ENCODE measurements around the gene ESR1. TPM values are rescaled to one million over a fixed set of nuclear protein-coding genes. Genes with fewer than 3 reads are reported as not detected.

The ESR1 gene
- total RNA-seq, 1 experiment from 2014 or later, result not detected

DNA sequence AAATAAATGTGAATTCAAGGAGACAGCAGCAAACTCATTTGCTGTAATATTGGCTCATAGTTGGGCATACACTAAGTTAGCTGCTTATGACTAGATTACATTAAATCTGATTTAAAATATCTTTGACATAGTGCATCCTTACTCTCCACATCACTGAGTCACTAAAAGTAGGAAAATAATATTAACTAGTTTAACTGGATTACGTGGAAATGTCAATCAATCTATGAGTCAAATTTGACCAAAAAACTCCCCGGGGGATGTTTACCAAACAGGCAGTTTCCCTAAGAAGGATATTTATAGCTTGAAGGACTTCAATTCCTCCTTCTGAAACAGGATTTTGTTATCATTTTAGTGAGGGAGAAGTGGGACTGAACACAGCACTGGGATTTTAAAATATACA lies 366.5 kb downstream of the ESR1 start:
- Histone ChIP-seq H2AFZ (ENCODE audit: low read length) (no peak overlapping the region), H3K56ac (ENCODE audit: insufficient read length, low read depth, low read length) (no peak overlapping the region), H3K27ac (ENCODE audit: insufficient read length, low read depth, low read length) (no peak overlapping the region), H3K18ac (ENCODE audit: insufficient read length, low read depth, low read length) (no peak overlapping the region), H3K4me2 (ENCODE audit: insufficient read depth, insufficient read length, low read length) (no peak overlapping the region), H3K4me1 (ENCODE audit: insufficient read depth, low read length) (no peaks in the 10 kb centered on the region), H4K8ac (replicated peaks; ENCODE audit: insufficient read length, low read depth, low read length) (no peak overlapping the region), H2BK20ac (ENCODE audit: low read depth, low read length, poor library complexity, severe bottlenecking) (no peak overlapping the region), H2BK5ac (ENCODE audit: insufficient read length, low read length) (no peak overlapping the region), H3K79me2 (ENCODE audit: insufficient read depth, low read length) (no peaks in the 10 kb centered on the region), H2BK120ac (ENCODE audit: low read depth, low read length, poor library complexity, severe bottlenecking) (no peak overlapping the region), H3K9me3 (ENCODE audit: control insufficient read depth, low read depth, low read length) (no peaks in the 10 kb centered on the region), H3K27me3 (ENCODE audit: insufficient read depth, low read length) (no peaks in the 10 kb centered on the region), H3K4ac (ENCODE audit: low read depth, low read length) (no peak overlapping the region), H3K9ac (ENCODE audit: extremely low read depth, insufficient read length, low read length) (no peak overlapping the region), H2BK15ac (ENCODE audit: low read depth, low read length) (no peak overlapping the region), H3K79me1 (ENCODE audit: insufficient read depth, low read depth, low read length, poor library complexity, severe bottlenecking) (no peaks in the 10 kb centered on the region), H4K5ac (ENCODE audit: insufficient read length, low read depth, low read length) (no peak overlapping the region), H3K23me2 (ENCODE audit: insufficient read length, low read depth, low read length, poor library complexity, severe bottlenecking) (no peaks in the 10 kb centered on the region), H3K23ac (ENCODE audit: insufficient read length, low read depth, low read length) (no peak overlapping the region), H4K20me1 (ENCODE audit: control insufficient read depth, insufficient read depth, insufficient read length) (no peaks in the 10 kb centered on the region), H2AK5ac (ENCODE audit: insufficient read length, low read length) (no peak overlapping the region), H3T11ph (ENCODE audit: low read length) (no peak overlapping the region), H3K14ac (ENCODE audit: insufficient read depth, low read length) (no peak overlapping the region), H2BK12ac (ENCODE audit: insufficient read length, low read depth, low read length) (no peak overlapping the region), H4K91ac (ENCODE audit: insufficient read length, low read depth, low read length) (no peak overlapping the region)
- Mint-ChIP-seq H3K36me3 (ENCODE audit: insufficient read depth in 1 of 3, low read depth in 3 of 3) (no peaks in the 10 kb centered on the region), H3K4me1 (peaks cover 4 to 7% of the 10 kb centered on the region in 2 experiments), H3K4me3 (no peak overlapping the region), H3K9me3 (no peaks in the 10 kb centered on the region), H3K27ac (no peak overlapping the region), H3K27me3 (ENCODE audit: low read depth) (no peaks in the 10 kb centered on the region)
- WGBS (ENCODE audit: extremely low coverage, insufficient read length, low lambda C conversion rate), result no CpG with 5 or more reads among the region's 2 CpGs
- DNase-seq, result no peak
- TF ChIP-seq CTCF (conservative IDR thresholded peaks at IDR 0.05), result no peak
